WTC11 (cell line): ENCODE measurements around the gene C6orf47. TPM values are rescaled to one million over a fixed set of nuclear protein-coding genes. Genes with fewer than 3 reads are reported as not detected.

Experiments
- ATAC-seq: fragments of 200-7000 bp; cut with Tn5 transposase; 2 replicates; pipeline ENCODE4 v1.10.0; 2021; ENCODE audit warnings: mild to moderate bottlenecking, moderate library complexity
- CTCF ChIA-PET: fragments of 300-600 bp; sonication (Branson Sonifier 250); formaldehyde crosslinking; loops from one replicate; lab custom pipeline; 2021; ENCODE audit warnings: antibody characterized with exemption; lab: Charles Lee
- POLR2A ChIA-PET: fragments of 350-600 bp; sonication (Branson Sonifier 250); formaldehyde crosslinking; loops from one replicate; lab custom pipeline; 2021; ENCODE audit warnings: antibody characterized with exemption; lab: Charles Lee
- DNase-seq: peaks from one replicate; pipeline ENCODE4 v3.0.0; 2021; ENCODE audit warnings: low spot score
- H3K27ac Mint-ChIP-seq: 2 replicates; pipeline ENCODE4 v1.8.0; 2021; ENCODE audit warnings: mixed read lengths
- H3K27me3 Mint-ChIP-seq: 2 replicates; pipeline ENCODE4 v1.8.0; 2021; ENCODE audit warnings: low read depth, mild to moderate bottlenecking, moderate library complexity, mixed read lengths
- H3K36me3 Mint-ChIP-seq: 2 replicates; pipeline ENCODE4 v1.8.0; 2021; ENCODE audit warnings: mixed read lengths
- H3K4me1 Mint-ChIP-seq: 2 replicates; pipeline ENCODE4 v1.8.0; 2022; ENCODE audit warnings: mixed read lengths
- H3K4me3 Mint-ChIP-seq: 2 replicates; pipeline ENCODE4 v1.8.0; 2021; ENCODE audit warnings: mild to moderate bottlenecking, moderate library complexity, mixed read lengths
- H3K9me3 Mint-ChIP-seq: 2 replicates; pipeline ENCODE4 v1.8.0; 2021; ENCODE audit warnings: mixed read lengths
- AFF4 ChIP-seq: sonication (generic); formaldehyde crosslinking; IDR thresholded peaks from 2 replicates; pipeline ENCODE4 v1.8.1; 2023; ENCODE audit warnings: mild to moderate bottlenecking, missing genetic modification reagents, borderline replicate concordance
- ATF1 ChIP-seq: sonication (generic); formaldehyde crosslinking; IDR thresholded peaks from 2 replicates; pipeline ENCODE4 v1.8.1; 2023; ENCODE audit warnings: mild to moderate bottlenecking, moderate library complexity, missing genetic modification reagents
- E2F1 ChIP-seq: sonication (generic); formaldehyde crosslinking; IDR thresholded peaks from 2 replicates; pipeline ENCODE4 v1.8.0; 2022; ENCODE audit warnings: mild to moderate bottlenecking, missing genetic modification reagents
- ELF4 ChIP-seq: sonication (generic); formaldehyde crosslinking; IDR thresholded peaks from 2 replicates; pipeline ENCODE4 v1.8.1; 2022; ENCODE audit warnings: low read depth, mild to moderate bottlenecking, moderate library complexity, missing genetic modification reagents
- NFYB ChIP-seq: sonication (generic); formaldehyde crosslinking; conservative IDR thresholded peaks from 2 replicates; pipeline ENCODE4 v1.8.0; 2022; ENCODE audit warnings: low read depth, missing genetic modification reagents
- RORB ChIP-seq: fragments of 250-450 bp; sonication (Bioruptor Pico); IDR thresholded peaks from 2 replicates; pipeline ENCODE4 v1.9.0; 2021; ENCODE audit warnings: mild to moderate bottlenecking
- SP1 ChIP-seq: sonication (generic); formaldehyde crosslinking; conservative IDR thresholded peaks from 2 replicates; pipeline ENCODE4 v1.8.1; 2022; ENCODE audit warnings: missing genetic modification reagents
- TCF7 ChIP-seq: sonication (generic); formaldehyde crosslinking; IDR thresholded peaks from 2 replicates; pipeline ENCODE4 v1.8.0; 2022; ENCODE audit warnings: mild to moderate bottlenecking, low read depth, missing genetic modification reagents, moderate library complexity
- ZNF317 ChIP-seq: sonication (generic); formaldehyde crosslinking; IDR thresholded peaks from 2 replicates; pipeline ENCODE4 v1.8.1; 2023; ENCODE audit warnings: low read depth, mild to moderate bottlenecking, moderate library complexity, missing genetic modification reagents, borderline replicate concordance
- ZNF671 ChIP-seq: fragments of 250-450 bp; sonication (Bioruptor Pico); IDR thresholded peaks from 2 replicates; pipeline ENCODE4 v1.8.0; 2021; ENCODE audit warnings: mild to moderate bottlenecking
- total RNA-seq: library from RNA; stranded (reverse); gene quantifications from 3 replicates; pipeline ENCODE4 v1.2.3, GENCODE V29; 2021
- TF ChIP-seq, protein P1 (sequence below): sonication (generic); formaldehyde crosslinking; IDR thresholded peaks from 2 replicates; pipeline ENCODE4 v1.8.0; 2022; ENCODE audit warnings: mild to moderate bottlenecking, missing genetic modification reagents
- TF ChIP-seq, protein P2 (sequence below): sonication (generic); formaldehyde crosslinking; IDR thresholded peaks from 2 replicates; pipeline ENCODE4 v1.8.0; 2023; ENCODE audit warnings: missing genetic modification reagents
- TF ChIP-seq, protein P3 (sequence below): sonication (generic); formaldehyde crosslinking; IDR thresholded peaks from 2 replicates; pipeline ENCODE4 v1.8.0; 2022; ENCODE audit warnings: mild to moderate bottlenecking, missing genetic modification reagents
- TF ChIP-seq, protein P4 (sequence below): fragments of 250-450 bp; sonication (Bioruptor Pico); IDR thresholded peaks from 2 replicates; pipeline ENCODE4 v1.9.0; 2021; ENCODE audit warnings: mild to moderate bottlenecking
- TF ChIP-seq, protein P5 (sequence below): sonication (generic); formaldehyde crosslinking; IDR thresholded peaks from 2 replicates; pipeline ENCODE4 v1.8.0; 2022; ENCODE audit warnings: missing genetic modification reagents
- TF ChIP-seq, protein P6 (sequence below): fragments of 250-450 bp; sonication (Bioruptor Pico); IDR thresholded peaks from 2 replicates; pipeline ENCODE4 v1.9.0; 2021; ENCODE audit warnings: moderate library complexity, mild to moderate bottlenecking, inconsistent platforms, borderline replicate concordance

Gene C6orf47
- total RNA-seq, 1 experiment from 2014 or later = 16.3 TPM

GRCh38 chr6:31617010-31617409, 43.6 kb downstream of the C6orf47 start (continued):
- TF ChIP-seq, protein P1, sequence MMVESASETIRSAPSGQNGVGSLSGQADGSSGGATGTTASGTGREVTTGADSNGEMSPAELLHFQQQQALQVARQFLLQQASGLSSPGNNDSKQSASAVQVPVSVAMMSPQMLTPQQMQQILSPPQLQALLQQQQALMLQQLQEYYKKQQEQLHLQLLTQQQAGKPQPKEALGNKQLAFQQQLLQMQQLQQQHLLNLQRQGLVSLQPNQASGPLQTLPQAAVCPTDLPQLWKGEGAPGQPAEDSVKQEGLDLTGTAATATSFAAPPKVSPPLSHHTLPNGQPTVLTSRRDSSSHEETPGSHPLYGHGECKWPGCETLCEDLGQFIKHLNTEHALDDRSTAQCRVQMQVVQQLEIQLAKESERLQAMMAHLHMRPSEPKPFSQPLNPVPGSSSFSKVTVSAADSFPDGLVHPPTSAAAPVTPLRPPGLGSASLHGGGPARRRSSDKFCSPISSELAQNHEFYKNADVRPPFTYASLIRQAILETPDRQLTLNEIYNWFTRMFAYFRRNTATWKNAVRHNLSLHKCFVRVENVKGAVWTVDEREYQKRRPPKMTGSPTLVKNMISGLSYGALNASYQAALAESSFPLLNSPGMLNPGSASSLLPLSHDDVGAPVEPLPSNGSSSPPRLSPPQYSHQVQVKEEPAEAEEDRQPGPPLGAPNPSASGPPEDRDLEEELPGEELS = no peak
- TF ChIP-seq SP1 (CRISPR knock-in tag) = no peak

DNA sequence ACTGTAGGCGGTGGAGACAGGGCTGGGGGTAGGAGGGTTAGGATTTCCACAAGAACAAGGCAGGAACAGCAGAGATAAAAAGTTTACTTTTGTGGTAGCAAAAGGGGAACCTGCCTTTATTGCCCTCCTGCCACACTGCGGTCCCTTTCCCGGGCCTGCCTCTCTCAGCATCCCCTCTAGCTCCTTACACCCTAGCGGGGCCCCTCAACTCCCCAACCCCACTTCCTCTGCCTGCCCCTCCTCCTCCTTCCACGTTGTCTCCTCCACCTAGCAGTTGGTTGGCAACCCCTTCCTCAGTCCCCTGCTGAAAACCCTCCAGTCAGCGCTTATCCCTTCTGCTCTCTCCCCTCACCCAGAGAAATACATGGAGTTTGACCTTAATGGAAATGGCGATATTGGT, 44.8 kb downstream of the C6orf47 start:
- POLR2A ChIA-PET = no interaction called here
- no peak overlapping the region for H3K4me3 Mint-ChIP-seq
- H3K9me3 Mint-ChIP-seq = no peaks in the 10 kb centered on the region
- no peak for DNase-seq
- no peak for ATAC-seq
- TF ChIP-seq, protein P2, sequence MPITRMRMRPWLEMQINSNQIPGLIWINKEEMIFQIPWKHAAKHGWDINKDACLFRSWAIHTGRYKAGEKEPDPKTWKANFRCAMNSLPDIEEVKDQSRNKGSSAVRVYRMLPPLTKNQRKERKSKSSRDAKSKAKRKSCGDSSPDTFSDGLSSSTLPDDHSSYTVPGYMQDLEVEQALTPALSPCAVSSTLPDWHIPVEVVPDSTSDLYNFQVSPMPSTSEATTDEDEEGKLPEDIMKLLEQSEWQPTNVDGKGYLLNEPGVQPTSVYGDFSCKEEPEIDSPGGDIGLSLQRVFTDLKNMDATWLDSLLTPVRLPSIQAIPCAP = no peak
- TF ChIP-seq ZNF671 (CRISPR knock-in tag) (no peak), TCF7 (CRISPR knock-in tag) (no peak), ELF4 (no peak), ATF1 (CRISPR knock-in tag) (no peak), E2F1 (CRISPR knock-in tag) (no peak), AFF4 (CRISPR knock-in tag) (no peak), ZNF317 (no peak), RORB (no peak), NFYB (CRISPR knock-in tag) (no peak)
- TF ChIP-seq, protein P3, sequence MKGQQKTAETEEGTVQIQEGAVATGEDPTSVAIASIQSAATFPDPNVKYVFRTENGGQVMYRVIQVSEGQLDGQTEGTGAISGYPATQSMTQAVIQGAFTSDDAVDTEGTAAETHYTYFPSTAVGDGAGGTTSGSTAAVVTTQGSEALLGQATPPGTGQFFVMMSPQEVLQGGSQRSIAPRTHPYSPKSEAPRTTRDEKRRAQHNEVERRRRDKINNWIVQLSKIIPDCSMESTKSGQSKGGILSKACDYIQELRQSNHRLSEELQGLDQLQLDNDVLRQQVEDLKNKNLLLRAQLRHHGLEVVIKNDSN = no peak
- TF ChIP-seq, protein P4, sequence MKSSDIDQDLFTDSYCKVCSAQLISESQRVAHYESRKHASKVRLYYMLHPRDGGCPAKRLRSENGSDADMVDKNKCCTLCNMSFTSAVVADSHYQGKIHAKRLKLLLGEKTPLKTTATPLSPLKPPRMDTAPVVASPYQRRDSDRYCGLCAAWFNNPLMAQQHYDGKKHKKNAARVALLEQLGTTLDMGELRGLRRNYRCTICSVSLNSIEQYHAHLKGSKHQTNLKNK = no peak
- TF ChIP-seq, protein P5, sequence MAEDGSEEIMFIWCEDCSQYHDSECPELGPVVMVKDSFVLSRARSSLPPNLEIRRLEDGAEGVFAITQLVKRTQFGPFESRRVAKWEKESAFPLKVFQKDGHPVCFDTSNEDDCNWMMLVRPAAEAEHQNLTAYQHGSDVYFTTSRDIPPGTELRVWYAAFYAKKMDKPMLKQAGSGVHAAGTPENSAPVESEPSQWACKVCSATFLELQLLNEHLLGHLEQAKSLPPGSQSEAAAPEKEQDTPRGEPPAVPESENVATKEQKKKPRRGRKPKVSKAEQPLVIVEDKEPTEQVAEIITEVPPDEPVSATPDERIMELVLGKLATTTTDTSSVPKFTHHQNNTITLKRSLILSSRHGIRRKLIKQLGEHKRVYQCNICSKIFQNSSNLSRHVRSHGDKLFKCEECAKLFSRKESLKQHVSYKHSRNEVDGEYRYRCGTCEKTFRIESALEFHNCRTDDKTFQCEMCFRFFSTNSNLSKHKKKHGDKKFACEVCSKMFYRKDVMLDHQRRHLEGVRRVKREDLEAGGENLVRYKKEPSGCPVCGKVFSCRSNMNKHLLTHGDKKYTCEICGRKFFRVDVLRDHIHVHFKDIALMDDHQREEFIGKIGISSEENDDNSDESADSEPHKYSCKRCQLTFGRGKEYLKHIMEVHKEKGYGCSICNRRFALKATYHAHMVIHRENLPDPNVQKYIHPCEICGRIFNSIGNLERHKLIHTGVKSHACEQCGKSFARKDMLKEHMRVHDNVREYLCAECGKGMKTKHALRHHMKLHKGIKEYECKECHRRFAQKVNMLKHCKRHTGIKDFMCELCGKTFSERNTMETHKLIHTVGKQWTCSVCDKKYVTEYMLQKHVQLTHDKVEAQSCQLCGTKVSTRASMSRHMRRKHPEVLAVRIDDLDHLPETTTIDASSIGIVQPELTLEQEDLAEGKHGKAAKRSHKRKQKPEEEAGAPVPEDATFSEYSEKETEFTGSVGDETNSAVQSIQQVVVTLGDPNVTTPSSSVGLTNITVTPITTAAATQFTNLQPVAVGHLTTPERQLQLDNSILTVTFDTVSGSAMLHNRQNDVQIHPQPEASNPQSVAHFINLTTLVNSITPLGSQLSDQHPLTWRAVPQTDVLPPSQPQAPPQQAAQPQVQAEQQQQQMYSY (CRISPR knock-in tag) = no peak
- TF ChIP-seq, protein P6, sequence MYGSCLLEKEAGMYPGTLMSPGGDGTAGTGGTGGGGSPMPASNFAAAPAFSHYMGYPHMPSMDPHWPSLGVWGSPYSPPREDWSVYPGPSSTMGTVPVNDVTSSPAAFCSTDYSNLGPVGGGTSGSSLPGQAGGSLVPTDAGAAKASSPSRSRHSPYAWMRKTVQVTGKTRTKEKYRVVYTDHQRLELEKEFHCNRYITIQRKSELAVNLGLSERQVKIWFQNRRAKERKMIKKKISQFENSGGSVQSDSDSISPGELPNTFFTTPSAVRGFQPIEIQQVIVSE (CRISPR knock-in tag) = no peak
- TF ChIP-seq, all 79 proteins: peak for 0
- Mint-ChIP-seq H3K27me3 (peaks cover 4% of the 10 kb centered on the region; the same call in 1 of the 2 replicates), H3K36me3 (no peaks in the 10 kb centered on the region), H3K27ac (no peak overlapping the region), H3K4me1 (peaks cover 23% of the 10 kb centered on the region)
- CTCF ChIA-PET = interaction anchor here (1.0 to 3.5 kb wide), 4 partner anchors 17 to 69 kb away, joined by 3 to 24 read pairs (median 9); partner anchors contain the start of genes ATP6V1G2 and NFKBIL1
